ENCODE results near the gene NDNF.

Gene NDNF

DNA sequence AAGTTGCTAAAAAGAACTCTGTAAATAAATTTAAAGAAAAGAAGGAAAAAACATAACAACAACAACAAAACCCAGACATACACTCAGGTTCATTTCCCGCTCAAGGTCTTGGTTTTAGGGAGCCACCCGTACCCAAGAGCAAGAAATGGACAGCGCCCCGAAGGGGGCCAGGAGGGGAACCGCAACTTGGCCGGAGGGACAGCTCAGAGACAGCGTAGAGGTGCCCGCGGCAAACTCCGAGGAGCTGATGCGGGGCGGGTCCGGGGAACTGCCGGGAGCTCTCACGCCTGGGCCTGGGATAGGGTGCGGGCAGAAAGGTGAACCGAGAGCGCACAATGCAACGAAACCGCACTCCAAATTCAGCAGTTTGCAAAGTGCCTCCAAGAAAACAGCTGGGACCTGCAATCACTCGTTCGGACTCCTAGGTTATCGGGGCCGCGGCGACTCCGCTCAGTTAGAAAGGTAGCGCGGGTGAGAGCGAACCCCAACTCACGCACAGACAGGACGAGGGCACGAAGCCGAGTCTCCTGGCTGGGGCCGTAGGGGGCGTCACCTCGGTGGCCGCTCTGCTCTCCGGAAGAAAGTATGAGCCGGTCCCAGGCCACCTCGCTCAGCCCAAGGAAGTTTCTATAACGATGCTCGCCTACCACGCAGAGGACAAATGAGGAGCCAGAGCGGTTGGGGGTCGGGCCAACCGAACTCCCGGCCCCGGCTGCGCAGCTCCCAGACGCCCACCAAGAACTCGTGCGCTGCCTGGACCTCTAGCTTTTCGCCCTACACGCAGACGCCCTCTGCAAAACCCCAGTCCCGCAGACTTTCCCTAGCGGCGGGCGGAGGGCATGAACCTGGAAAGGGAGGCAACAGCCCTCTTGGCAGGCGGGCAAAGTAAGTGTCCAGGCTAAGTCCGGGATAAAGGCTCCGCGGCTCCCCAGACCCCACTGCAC is 1.4 kb downstream of the NDNF start:
- Histone ChIP-seq H3K36me3 (ENCODE audit: control insufficient read depth in 2 of 2, insufficient read depth in 2 of 2, low read length in 2 of 2) (no peaks in the 10 kb centered on the region), H3K9me3 (ENCODE audit: control insufficient read depth in 2 of 2, low read length in 2 of 2) (no peaks in the 10 kb centered on the region), H3K27me3 (ENCODE audit: control insufficient read depth in 1 of 2, insufficient read depth in 2 of 2, low read length in 2 of 2) (peaks cover 3 to 6% of the 10 kb centered on the region in 2 donors), H3K4me3 (ENCODE audit: low read length in 2 of 2) (peak overlapping the region; percentile 82 to 84), H3K27ac (ENCODE audit: low read length) (no peak overlapping the region), H3K9ac (ENCODE audit: low read length in 2 of 2) (peak overlapping the region in 1 of 2 donors; percentile 51), H3K4me1 (ENCODE audit: control insufficient read depth, insufficient read depth, low read length) (peaks cover 14% of the 10 kb centered on the region)

DNA sequence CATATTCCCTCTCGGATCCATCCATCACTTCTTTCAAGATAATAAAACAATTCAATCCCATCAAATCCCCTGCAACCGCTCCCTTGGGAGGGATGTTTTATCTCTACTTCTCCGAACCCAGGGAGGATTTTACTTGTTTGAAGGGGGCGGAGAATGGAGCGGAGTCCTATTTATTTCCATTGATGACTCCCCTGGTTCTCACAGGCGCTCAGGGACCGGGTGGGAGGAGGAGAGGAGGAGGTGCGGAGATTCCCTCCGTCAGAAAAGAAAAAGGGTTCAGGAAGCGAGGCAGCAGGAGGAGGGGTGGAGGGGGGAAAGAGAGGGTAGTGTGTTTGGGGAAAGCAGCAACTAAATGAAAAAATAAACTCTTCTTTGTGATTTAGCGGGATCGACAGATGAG is 2.1 kb downstream of the NDNF start:
- H3K4me1 ChIP-seq (ENCODE audit: control insufficient read depth, insufficient read depth, low read length): peaks cover 14% of the 10 kb centered on the region
- H3K27me3 ChIP-seq (ENCODE audit: control insufficient read depth in 1 of 2, insufficient read depth in 2 of 2, low read length in 2 of 2): peaks cover 3 to 6% of the 10 kb centered on the region in 2 donors
- no peaks in the 10 kb centered on the region for H3K9me3 ChIP-seq (ENCODE audit: control insufficient read depth in 2 of 2, low read length in 2 of 2)
- no peak overlapping the region for H3K27ac ChIP-seq (ENCODE audit: low read length)
- H3K4me3 ChIP-seq (ENCODE audit: low read length in 2 of 2): peak overlapping the region in 1 of 2 donors; percentile 82
- no peak overlapping the region for H3K9ac ChIP-seq (ENCODE audit: low read length in 2 of 2)
- no peaks in the 10 kb centered on the region for H3K36me3 ChIP-seq (ENCODE audit: control insufficient read depth in 2 of 2, insufficient read depth in 2 of 2, low read length in 2 of 2)

DNA sequence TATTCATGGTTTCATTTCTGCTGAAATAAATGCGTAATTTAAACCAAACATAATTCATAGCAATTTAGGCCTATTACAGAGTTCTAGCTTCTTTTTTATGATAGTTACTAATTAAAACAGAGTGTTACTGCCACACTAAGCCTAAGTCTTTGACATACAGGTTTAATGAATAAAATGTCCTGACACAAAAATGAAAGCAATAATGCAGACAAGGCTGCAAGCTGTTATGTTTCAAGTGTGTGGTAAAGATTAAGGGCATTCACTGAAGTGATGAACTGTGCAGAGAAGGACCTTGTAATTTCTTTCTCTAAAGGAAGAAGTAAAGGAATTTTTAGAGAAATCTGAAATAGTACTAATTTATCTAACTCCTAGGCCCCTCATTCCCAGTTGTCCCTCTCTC is 2.9 kb downstream of the NDNF start:
- Histone ChIP-seq H3K27me3 (ENCODE audit: control insufficient read depth in 1 of 2, insufficient read depth in 2 of 2, low read length in 2 of 2) (peaks cover 3 to 4% of the 10 kb centered on the region in 2 donors), H3K27ac (ENCODE audit: low read length) (no peak overlapping the region), H3K9ac (ENCODE audit: low read length in 2 of 2) (no peak overlapping the region), H3K36me3 (ENCODE audit: control insufficient read depth in 2 of 2, insufficient read depth in 2 of 2, low read length in 2 of 2) (no peaks in the 10 kb centered on the region), H3K9me3 (ENCODE audit: control insufficient read depth in 2 of 2, low read length in 2 of 2) (no peaks in the 10 kb centered on the region), H3K4me1 (ENCODE audit: control insufficient read depth, insufficient read depth, low read length) (peaks cover 14% of the 10 kb centered on the region), H3K4me3 (ENCODE audit: low read length in 2 of 2) (no peak overlapping the region)

DNA sequence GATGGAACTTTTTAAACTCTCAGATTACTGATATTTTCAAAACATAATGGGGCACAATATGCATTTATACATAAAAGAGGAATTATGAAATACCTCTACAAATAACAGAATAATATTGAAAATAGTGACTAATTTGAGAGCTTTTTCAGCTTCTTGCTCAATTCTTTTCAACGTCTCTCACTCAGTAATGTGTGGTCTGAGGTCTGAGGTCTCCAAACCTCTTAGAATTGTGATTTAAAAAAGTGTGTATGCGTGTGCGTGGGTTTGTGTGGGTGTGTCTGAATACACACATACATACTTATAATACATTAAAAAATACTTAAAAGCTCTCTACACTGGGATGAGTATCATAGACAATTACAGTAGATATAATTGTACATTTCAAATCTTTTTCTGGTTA is 7.9 kb downstream of the NDNF start:
- Histone ChIP-seq H3K27me3 (ENCODE audit: control insufficient read depth in 1 of 2, insufficient read depth in 2 of 2, low read length in 2 of 2) (no peaks in the 10 kb centered on the region), H3K36me3 (ENCODE audit: control insufficient read depth in 2 of 2, insufficient read depth in 2 of 2, low read length in 2 of 2) (no peaks in the 10 kb centered on the region), H3K9me3 (ENCODE audit: control insufficient read depth in 2 of 2, low read length in 2 of 2) (no peaks in the 10 kb centered on the region), H3K4me1 (ENCODE audit: control insufficient read depth, insufficient read depth, low read length) (no peaks in the 10 kb centered on the region), H3K4me3 (ENCODE audit: low read length in 2 of 2) (no peak overlapping the region), H3K27ac (ENCODE audit: low read length) (no peak overlapping the region), H3K9ac (ENCODE audit: low read length in 2 of 2) (no peak overlapping the region)

DNA sequence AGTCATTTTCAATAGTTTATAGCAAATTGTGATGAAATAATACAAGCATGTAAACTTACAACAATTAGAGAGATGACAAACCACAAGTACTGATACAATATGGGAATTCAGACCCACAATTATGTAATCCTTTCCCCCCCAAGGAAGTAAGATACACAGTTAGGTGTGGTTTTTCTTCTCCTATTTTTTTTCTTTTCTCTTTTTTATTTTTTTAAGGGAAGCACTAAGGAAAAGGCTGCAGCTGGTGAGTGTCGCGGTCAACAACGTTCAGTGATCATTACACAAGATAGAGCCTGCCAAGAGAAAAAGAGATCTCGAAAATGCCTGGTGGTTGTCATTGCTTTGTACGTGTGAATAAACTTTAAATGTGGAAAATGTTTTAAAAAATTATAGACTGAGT is 9.8 kb downstream of the NDNF start:
- no peaks in the 10 kb centered on the region for H3K9me3 ChIP-seq (ENCODE audit: control insufficient read depth in 2 of 2, low read length in 2 of 2)
- H3K27ac ChIP-seq (ENCODE audit: low read length): no peak overlapping the region
- H3K4me3 ChIP-seq (ENCODE audit: low read length in 2 of 2): no peak overlapping the region
- H3K27me3 ChIP-seq (ENCODE audit: control insufficient read depth in 1 of 2, insufficient read depth in 2 of 2, low read length in 2 of 2): no peaks in the 10 kb centered on the region
- no peaks in the 10 kb centered on the region for H3K36me3 ChIP-seq (ENCODE audit: control insufficient read depth in 2 of 2, insufficient read depth in 2 of 2, low read length in 2 of 2)
- H3K4me1 ChIP-seq (ENCODE audit: control insufficient read depth, insufficient read depth, low read length): no peaks in the 10 kb centered on the region
- no peak overlapping the region for H3K9ac ChIP-seq (ENCODE audit: low read length in 2 of 2)

DNA sequence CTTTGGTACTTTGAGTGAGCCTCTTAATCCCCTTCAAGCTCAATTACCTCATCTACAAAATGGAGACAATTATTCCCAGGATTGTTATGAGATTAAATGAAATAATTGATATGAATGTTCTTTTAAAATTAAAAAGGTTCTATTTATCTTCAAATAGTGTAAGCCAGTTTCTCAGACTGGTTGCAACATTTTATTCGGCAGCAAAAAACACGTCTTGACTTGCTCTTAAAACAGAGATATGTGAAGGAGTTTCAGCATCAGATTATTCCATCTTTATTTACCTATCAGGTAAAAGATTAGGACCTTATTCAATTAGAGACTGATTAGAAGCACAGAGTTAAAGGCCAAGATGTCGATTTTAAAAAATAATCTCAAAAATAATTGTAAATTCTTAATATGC is 10.5 kb downstream of the NDNF start:
- no peaks in the 10 kb centered on the region for H3K4me1 ChIP-seq (ENCODE audit: control insufficient read depth, insufficient read depth, low read length)
- no peak overlapping the region for H3K9ac ChIP-seq (ENCODE audit: low read length in 2 of 2)
- no peak overlapping the region for H3K4me3 ChIP-seq (ENCODE audit: low read length in 2 of 2)
- H3K27me3 ChIP-seq (ENCODE audit: control insufficient read depth in 1 of 2, insufficient read depth in 2 of 2, low read length in 2 of 2): no peaks in the 10 kb centered on the region
- no peaks in the 10 kb centered on the region for H3K9me3 ChIP-seq (ENCODE audit: control insufficient read depth in 2 of 2, low read length in 2 of 2)
- H3K36me3 ChIP-seq (ENCODE audit: control insufficient read depth in 2 of 2, insufficient read depth in 2 of 2, low read length in 2 of 2): no peaks in the 10 kb centered on the region
- H3K27ac ChIP-seq (ENCODE audit: low read length): no peak overlapping the region

DNA sequence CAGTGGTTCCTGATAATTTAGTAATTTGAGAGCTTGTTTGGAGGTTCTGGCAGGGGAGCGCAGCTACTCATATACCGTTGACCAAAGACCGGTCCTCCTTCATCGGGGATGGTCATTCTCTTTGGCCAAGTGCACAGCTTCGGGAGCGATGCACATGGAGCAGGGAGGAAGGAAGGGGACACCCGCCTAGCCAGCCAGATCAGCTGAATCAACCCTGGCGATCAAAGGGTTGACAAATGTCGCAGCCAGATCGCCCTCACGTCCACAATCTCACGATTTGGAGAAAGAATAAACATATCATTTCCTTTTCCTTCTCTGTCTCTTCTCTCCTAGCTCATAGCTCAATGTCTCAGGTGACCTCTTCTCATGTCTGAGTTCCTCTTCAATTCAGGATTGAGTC is 11.1 kb downstream of the NDNF start:
- no peaks in the 10 kb centered on the region for H3K9me3 ChIP-seq (ENCODE audit: control insufficient read depth in 2 of 2, low read length in 2 of 2)
- no peaks in the 10 kb centered on the region for H3K36me3 ChIP-seq (ENCODE audit: control insufficient read depth in 2 of 2, insufficient read depth in 2 of 2, low read length in 2 of 2)
- H3K9ac ChIP-seq (ENCODE audit: low read length in 2 of 2): no peak overlapping the region
- no peak overlapping the region for H3K27ac ChIP-seq (ENCODE audit: low read length)
- no peaks in the 10 kb centered on the region for H3K4me1 ChIP-seq (ENCODE audit: control insufficient read depth, insufficient read depth, low read length)
- no peak overlapping the region for H3K4me3 ChIP-seq (ENCODE audit: low read length in 2 of 2)
- no peaks in the 10 kb centered on the region for H3K27me3 ChIP-seq (ENCODE audit: control insufficient read depth in 1 of 2, insufficient read depth in 2 of 2, low read length in 2 of 2)

DNA sequence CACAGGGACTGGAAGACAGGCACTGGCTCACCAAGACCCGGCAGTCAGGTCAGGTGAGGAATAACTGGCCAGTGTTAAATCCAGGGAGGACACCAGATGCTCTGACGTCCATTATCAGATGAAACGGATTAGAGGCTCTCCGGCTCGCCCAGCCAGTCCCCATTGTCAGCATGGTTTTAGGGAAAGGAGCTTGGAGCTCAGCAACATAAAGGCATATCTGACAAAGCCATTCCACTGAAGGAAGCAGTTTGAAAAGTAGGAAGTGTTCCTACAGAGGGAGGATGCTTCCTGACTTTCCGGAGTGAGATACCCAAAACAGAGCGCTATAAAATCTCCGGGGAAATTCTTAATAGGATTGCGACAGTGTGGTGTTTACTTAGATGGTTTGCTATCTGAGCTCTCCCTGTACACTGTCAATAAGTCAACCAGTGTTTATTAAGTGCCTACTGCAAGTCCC is 14.8 kb downstream of the NDNF start:
- no peak overlapping the region for H3K9ac ChIP-seq (ENCODE audit: low read length in 2 of 2)

DNA sequence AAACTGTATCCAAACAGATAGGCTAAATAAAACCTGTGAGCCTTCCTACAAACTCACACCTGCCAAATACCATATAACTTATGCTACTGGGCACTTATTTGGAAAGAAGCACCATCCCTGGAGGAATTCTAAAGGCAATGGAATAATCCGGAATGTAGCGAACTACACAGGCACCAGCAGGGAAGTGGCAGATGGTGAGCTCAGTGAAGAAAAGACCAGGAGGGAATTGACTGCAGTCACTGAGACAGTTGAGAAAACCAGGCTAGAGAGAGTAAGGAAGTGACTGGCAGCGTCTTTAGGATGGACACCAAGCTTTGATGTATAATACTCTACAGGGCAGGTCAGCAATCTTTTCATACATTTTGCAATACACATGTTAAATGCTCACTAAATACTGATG is 16.3 kb downstream of the NDNF start:
- Histone ChIP-seq H3K36me3 (ENCODE audit: control insufficient read depth in 2 of 2, insufficient read depth in 2 of 2, low read length in 2 of 2) (no peaks in the 10 kb centered on the region), H3K9ac (ENCODE audit: low read length in 2 of 2) (no peak overlapping the region), H3K4me1 (ENCODE audit: control insufficient read depth, insufficient read depth, low read length) (no peaks in the 10 kb centered on the region), H3K4me3 (ENCODE audit: low read length in 2 of 2) (no peak overlapping the region), H3K27ac (ENCODE audit: low read length) (no peak overlapping the region), H3K27me3 (ENCODE audit: control insufficient read depth in 1 of 2, insufficient read depth in 2 of 2, low read length in 2 of 2) (no peaks in the 10 kb centered on the region), H3K9me3 (ENCODE audit: control insufficient read depth in 2 of 2, low read length in 2 of 2) (no peaks in the 10 kb centered on the region)

More for the DNA sequence above, 14.8 kb downstream of the NDNF start:
- Histone ChIP-seq H3K9me3 (ENCODE audit: control insufficient read depth in 2 of 2, low read length in 2 of 2) (no peaks in the 10 kb centered on the region), H3K4me1 (ENCODE audit: control insufficient read depth, insufficient read depth, low read length) (no peaks in the 10 kb centered on the region), H3K4me3 (ENCODE audit: low read length in 2 of 2) (no peak overlapping the region), H3K36me3 (ENCODE audit: control insufficient read depth in 2 of 2, insufficient read depth in 2 of 2, low read length in 2 of 2) (no peaks in the 10 kb centered on the region), H3K27me3 (ENCODE audit: control insufficient read depth in 1 of 2, insufficient read depth in 2 of 2, low read length in 2 of 2) (no peaks in the 10 kb centered on the region), H3K27ac (ENCODE audit: low read length) (no peak overlapping the region)

DNA sequence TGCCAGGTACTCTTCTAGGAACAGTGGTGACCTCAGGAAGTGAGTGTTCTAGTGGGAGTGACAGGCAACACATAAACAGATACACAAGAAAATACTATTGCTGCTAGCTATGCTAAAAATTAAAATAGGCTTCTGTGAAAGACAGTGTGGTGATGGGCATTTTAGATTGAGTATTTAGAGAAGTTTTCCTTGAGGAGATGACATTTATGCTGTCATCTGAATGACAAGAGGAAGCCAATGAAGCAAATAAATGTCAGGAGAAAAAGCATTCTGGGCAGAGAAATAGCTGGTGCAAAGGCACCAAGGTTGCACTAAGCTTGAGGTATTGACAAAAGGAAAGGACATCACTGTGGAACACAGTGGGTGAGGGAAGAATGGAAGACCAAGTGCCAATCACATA is 18.0 kb downstream of the NDNF start:
- H3K4me1 ChIP-seq (ENCODE audit: control insufficient read depth, insufficient read depth, low read length): no peaks in the 10 kb centered on the region
- H3K27me3 ChIP-seq (ENCODE audit: control insufficient read depth in 1 of 2, insufficient read depth in 2 of 2, low read length in 2 of 2): no peaks in the 10 kb centered on the region
- no peaks in the 10 kb centered on the region for H3K9me3 ChIP-seq (ENCODE audit: control insufficient read depth in 2 of 2, low read length in 2 of 2)
- H3K9ac ChIP-seq (ENCODE audit: low read length in 2 of 2): no peak overlapping the region
- H3K4me3 ChIP-seq (ENCODE audit: low read length in 2 of 2): no peak overlapping the region
- H3K27ac ChIP-seq (ENCODE audit: low read length): no peak overlapping the region
- H3K36me3 ChIP-seq (ENCODE audit: control insufficient read depth in 2 of 2, insufficient read depth in 2 of 2, low read length in 2 of 2): no peaks in the 10 kb centered on the region

DNA sequence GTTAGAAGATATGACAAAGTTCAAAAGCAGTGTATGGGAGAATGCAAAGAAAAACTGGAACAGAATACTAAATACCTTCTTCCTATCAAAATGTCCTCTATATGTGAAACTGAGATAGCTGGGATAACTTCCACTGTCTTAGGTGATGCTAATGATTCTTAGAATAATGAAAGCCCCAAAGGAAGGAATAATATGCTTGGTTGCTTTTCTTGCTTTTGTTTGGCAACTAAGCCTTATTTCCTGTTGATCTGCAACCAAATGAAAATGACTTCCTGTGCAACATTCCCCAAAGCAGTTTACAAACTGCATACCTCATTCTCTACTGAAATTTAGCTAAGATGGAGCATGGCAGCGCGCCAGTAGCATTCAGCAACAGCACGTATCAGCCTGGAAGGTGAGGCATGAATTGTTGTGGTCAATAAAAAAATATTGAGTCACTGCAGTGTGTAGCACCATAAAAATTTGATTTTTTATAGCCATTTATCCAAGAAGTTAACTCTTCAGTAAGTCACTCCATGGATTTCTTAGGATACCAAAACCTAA is 18.7 kb downstream of the NDNF start:
- Histone ChIP-seq H3K27me3 (ENCODE audit: control insufficient read depth in 1 of 2, insufficient read depth in 2 of 2, low read length in 2 of 2) (no peaks in the 10 kb centered on the region), H3K9ac (ENCODE audit: low read length in 2 of 2) (no peak overlapping the region), H3K36me3 (ENCODE audit: control insufficient read depth in 2 of 2, insufficient read depth in 2 of 2, low read length in 2 of 2) (no peaks in the 10 kb centered on the region), H3K4me1 (ENCODE audit: control insufficient read depth, insufficient read depth, low read length) (no peaks in the 10 kb centered on the region), H3K9me3 (ENCODE audit: control insufficient read depth in 2 of 2, low read length in 2 of 2) (no peaks in the 10 kb centered on the region), H3K4me3 (ENCODE audit: low read length in 2 of 2) (no peak overlapping the region), H3K27ac (ENCODE audit: low read length) (no peak overlapping the region)
